ENCODE measurements around the gene RPS27.

The RPS27 gene

DNA sequence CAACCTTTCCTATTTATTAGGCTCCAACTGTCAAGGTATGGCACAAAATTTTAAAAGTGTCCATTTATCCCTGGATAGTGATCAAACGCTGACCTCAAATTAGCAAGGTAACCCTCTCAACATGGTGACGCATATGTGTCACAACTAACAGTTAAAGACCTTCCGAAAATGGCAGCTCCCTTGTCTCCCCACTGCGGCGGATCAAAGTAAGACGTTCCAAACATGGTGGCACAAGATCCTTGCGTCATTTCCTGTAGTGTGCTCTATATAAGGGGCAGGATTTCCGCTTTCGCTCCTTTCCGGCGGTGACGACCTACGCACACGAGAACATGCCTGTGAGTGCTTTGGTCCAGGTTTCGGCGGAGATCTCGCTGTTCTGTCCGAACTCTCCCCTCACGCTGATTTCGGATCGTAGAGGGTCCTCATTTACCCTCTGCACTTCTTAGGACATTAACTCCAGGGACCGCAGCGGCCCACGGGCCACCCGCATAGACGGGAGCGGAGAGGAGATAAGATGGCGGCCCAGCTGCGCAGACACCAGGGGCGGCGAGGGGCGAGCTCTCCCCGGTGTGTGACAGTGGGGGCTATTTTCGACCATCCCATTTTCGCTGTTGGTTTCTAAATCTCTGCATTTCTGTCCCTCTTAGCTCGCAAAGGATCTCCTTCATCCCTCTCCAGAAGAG is at the start of gene RPS27:
Gene RPS27 (plus strand): TSS at position 295 of the 683 bp plus-strand sequence. CDS start 35 bp downstream, at position 330.
- DNase-seq: peak; percentile 98

DNA sequence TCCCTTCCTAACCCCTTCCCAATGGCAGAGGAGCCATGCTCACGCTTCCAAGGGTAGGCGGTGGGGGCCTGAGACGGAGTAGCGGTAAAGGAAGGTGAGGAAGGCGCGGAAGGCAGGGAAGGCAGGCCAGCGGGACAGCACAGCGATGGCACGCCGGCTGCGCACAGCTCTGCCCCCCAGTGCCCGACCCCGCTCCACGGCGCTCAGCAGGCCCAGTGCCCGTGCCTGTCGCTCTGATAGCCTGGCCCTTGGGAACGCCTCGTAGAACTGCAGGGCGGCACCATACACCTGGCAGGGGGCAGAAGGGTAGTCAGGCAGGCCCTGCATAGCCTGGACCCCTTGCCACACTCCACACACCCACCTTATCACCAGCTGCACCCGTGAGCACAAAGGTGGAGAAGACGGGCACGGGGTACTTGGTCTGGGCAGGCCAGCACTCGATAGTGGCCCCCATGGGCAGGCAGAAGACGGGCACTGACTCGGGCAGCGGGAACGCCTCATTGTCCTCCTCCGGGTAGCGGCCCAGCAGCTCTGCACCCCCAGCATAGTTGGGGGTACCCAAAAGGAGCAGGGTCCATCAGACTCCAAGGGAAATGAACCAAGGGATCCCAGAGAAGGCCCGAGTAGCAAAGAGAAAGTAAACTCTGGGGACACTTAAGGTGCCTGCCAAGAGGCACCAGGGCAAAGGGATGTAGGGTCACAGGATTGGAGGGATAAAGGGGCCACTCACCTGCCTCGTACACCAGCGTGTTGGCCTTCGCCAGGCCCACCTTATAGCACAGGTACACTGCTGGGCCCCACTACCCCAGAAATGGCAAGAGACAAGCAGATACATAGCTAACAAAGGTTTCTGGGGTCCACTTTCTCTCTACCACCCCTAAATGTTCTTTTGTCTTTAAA is 48.5 kb upstream of the RPS27 start:
- DNase-seq: no peak

DNA sequence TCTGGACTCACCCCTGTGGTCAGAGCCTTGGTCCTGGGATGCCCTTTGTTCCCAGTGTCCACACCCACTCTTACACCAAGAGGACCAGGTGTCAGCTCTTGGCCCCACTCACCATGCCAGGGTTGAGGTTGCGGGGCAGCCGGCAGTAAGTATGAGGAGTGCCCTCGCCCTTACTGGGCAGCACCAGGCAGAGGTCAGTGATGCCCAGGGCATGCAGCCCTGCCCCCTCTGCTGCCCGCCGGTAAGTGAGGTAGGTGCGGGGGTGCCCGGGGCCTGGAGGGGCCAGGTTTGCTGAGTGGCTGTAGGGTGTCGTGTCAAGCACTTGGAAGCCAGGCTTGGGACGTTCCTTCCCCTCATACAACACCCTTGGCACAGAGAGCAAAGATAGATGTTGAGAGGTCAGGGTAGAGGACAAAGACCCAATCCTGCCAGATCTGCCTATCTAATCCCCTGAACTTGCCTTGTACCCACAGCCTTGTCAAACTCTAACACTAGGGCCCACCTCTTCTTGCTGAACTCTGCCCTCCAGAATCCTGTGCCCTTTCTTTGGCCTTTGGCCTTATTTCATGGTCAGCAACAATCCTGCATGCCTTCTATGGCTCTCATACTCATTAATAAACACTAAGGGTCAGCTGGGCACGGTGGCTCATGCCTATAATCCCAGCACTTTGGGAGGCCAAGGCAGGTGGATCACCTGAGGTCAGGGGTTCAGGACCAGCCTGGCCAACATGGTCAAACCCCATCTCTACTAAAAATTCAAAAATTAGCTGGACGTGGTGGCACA is 47.6 kb upstream of the RPS27 start:
- no peak for DNase-seq

DNA sequence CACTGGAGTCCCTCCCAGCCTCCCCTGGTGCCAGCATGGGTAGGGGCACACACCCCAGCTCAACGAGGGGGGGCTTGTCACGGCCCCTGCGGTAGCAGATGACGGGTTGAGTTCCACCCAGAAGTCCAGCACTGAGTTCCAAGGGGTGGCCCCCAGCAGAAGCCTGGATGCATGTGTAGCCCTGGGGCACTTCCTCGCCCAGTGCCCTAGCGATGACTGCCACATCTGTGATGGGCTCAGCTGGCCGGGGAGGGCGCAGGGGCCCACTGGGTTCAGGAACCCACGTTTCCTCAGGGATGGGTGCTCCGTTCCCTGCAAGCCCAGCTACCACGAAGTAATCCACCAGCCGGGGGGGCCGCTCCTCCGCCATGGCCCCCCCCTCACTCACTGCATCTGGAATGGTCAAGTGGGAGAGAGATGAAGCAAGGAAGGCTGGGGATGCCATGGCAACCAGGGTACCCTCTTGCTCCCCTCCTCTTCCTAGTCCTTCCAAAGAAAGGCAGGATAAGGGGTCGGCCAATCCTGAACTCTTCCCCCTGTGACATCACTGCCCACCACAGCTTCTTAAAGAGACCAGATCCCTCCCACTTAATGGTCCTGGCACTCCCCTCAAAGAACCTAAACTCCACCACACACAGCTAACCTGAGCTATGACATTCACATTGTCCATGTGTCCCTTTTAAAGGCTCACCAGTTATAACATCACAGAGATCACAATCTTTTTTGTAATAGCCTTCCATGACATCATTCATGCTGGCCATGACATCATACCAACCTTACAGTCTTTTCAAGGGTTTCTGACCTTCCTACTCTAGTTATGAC is 46.3 kb upstream of the RPS27 start:
- DNase-seq: no peak

DNA sequence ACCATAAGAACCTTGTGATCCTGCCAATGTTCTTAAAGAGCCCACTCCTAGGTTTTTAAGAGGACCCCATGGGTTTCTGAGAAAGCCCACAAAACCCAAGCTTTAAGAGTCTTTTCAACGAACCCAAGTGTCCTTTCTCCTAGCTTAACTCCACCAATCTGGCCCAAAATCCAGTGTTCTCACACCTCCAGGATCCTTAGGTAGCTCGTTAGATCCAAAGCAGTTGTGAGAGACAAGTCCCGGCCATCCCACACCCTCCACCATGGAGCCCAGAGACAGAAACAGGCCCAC is 45.8 kb upstream of the RPS27 start:
- no peak for DNase-seq

DNA sequence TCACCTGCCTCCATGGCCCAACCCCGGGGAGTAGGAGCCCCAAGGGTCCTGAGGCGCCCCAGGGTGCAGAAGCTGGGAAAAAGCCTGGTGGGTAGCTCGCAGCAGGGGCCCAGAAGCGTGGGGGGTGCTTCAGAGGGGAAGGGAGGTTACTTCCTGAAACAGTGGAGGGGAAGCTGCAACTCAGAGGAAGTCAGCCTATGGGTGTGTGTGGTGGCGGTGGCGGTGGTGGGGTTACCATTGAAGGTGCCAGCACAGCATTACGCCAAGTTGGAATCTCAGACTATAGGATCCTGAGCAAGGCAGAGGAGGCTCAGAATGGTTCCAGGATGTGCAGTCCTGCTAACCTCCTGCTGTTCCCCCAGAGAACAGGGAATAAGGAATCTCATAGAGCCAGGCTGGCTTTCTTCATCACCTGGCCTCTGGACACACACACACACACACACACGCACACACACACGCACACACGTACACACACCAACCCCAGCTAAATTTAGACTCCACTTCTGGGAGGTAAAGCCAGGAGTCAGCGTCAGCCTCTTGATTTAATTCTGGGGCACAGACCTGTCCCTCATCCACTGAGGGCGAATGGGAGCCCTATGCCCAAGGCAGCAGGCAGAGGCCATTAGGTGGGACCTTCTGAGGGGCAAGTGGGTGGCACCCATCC is 45.3 kb upstream of the RPS27 start:
- no peak for DNase-seq

DNA sequence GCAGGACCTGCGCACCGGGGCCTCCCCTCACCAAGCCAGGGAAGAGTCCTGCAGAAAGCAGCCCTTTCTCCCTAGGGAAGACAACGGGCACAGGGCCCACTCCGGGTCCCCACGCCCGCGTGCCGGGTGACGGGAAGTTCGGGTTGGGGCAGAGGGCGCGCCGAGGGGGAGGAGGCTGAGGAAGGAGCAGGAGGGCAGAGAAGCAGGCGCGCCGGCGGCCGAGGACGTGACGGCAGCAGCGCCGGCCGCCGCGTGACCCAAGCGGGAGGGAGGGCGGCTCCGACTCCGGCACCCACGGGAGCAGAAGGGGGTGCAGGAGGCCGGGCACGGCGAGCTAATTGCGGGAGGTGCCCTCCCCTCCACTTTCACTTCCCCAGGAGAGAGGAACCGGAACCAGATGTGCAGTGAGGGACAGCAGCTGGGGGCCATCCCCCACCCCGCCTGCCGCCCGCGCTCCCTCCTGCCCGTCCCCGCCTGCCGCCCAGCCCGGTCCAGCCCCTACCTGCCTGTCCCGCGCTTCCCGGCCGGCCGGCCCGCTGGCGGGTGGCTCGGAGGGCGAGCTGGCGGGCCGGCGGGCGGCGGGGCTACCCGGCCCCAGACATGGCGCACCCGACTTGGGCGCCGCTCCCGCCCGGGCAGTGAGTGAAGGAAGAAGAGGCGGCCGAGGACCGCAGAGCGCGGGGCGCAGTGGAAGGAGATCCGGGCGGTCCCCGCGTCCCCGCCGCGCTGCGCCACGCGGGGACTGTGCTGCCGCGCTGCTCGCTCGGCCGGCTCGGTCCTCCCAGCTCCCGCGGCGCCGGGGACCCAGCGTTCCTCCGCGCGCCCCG is 44.6 kb upstream of the RPS27 start:
- DNase-seq: peak; percentile 43

DNA sequence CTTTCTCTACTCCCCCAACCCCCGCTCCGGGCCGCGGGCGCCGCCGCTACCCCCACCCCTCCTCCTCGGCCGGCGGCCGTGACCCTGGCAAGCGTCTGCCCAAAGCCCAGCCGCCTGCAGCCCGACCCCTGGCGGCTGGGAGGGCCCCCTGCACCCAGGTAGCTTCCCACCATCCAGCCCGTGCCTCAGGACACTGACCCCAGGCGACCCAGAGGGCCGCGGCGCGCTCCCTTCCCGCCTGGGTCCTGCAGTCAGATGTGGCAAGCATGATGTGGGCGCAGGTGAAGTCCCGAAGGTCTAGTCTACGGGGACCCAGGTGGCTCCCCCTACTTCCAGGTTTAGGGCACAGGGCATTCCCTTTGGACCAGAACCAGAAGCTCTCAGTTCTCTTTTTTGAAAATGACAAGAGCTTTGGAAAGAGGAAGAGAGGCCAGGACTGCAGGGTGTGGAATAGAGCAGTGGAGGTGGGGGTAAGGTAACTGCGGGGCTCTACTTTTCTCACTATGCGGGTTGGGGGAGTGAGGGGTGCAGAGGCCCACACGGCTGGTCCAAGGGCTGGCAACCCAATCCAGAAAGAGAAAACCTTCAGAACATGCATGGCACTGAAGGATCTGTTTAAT is 43.8 kb upstream of the RPS27 start, which contains the start of gene DENND4B:
Gene DENND4B (minus strand): TSS at position 97 of the 620 bp plus-strand sequence. CDS start 2,344 bp downstream, outside the sequence.
- peak; percentile 60 for DNase-seq

DNA sequence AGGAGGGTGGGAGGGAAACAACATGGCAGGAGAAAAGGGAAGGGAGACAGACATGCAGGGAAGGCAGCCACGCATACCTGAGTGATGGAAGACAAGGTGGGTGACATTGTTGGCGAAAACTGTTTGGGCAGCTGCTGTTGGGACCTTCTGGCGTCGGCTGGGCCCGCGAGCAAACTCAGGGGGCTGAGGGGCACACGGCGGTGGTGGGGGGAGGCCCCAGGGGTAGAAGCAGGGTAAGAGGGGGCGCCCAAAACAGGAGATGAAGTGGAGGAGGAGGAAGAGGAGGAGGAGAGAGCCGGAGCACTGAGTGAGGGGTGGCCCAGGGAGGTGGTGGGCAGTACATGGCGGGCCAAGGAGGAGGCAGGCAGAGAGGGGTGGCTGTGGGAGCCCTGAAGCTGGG is 39.4 kb upstream of the RPS27 start:
- DNase-seq: no peak

DNA sequence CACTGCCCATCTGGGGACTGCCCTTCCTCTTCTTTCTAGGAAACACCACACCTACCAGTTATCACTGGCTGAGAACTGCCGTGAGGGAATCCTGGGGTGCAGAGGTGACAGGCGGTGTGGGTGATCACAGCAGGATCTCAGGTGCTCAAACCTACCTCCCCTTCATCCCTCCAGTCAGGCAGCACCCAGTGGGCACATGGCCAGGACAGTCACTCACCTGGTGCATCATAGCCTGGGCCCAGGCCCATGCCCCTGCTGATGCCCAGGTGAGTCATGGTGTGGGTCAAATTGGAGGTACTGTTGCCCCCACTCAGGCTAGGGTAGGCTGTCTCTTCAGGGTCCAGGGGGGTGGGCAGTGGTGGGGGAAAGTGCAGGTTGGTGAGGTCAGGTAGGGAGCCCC is 38.8 kb upstream of the RPS27 start:
- no peak for DNase-seq

DNA sequence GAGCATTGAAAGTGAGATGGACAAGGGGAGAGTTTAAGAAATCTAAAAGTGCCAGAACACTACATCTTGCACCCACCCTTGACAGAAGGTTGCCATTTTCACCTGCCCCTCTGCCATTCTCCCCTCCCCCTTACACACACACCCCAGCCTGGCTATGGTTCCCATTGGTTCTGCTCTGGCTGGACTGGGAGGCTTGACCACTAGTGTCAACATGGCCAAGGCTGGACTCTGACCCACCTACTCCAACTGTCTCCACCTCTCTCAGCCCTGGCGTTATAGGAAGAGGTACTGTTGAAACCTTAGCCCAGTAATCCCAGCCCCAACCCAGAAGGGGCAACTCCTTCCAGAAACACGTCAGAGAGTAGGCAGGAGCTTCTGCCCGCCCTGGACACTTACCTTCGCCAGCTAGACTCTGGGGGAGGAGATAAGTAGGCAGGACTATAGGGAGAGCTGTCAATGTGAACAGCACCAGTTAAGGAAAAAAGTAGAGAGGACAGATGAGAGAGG is 36.6 kb upstream of the RPS27 start:
- no peak for DNase-seq

DNA sequence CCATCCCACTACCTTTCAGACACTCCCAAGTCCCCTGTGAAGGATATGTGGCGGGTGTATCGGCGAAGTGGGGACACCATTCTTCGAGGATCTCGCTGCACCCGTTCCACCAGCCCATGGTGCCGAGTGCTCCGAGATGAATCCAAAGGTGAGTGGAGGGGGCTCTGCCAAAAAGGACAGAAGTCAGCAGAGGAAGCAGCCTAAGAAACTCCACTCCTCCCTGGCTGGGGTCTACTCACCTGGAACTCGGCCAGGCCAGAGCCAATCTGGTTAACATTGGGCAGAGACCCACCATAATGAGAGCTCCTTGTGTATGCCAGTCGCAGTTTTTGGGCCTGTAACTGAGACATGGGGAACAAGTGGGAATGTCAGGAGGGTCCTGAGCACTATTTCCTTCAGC is 35.7 kb upstream of the RPS27 start:
- no peak for DNase-seq

DNA sequence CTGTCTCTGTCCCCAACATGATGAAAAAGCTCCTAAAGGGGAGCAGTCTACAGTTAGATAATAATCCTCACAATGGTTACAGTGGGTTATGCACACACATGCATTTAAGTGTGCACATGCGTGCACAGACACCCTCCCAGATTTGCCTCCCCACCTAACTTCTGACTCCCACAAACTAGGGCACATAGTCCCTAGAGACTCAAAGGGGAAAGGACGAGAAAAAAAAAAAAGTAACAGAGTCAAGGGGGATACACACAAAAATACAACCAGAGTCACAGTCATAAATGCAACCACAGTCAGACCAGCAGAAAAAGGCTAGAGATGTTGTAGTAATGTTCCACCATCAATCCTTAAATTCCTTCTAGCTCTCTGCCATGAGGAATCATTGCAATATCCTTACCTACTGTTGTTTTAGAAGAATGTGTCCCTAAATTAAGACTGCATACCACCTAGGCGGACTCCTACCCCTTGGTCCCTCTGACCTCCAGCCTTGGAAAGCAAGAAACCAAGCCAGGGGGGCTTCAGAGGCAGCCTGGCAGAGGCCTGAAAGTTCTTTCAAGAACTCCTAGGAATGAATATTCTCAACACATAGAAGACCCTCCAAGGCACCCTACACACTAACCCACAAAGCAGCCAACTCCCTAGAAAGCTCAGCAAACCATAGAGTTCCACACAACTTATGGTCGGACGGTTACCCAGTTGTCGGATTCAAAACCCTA is 33.4 kb upstream of the RPS27 start:
- no peak for DNase-seq

DNA sequence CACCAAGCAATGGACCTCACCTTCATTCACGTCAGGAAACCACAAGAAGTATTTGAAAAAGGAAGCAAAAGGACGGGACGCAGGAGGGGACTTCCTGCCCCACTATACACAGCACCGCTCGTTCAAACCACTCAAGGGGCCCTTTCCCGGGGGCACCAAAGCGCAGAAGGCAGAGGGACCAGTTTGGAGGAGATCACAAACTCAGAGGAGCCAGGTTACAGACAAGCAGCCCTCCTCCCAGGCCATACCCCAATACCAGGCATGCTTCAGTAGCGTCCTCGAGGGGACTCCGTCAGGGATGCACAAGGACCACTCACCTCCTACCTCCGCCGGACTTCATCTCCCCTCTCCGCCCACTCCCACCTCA is 32.8 kb upstream of the RPS27 start:
- DNase-seq: no peak

DNA sequence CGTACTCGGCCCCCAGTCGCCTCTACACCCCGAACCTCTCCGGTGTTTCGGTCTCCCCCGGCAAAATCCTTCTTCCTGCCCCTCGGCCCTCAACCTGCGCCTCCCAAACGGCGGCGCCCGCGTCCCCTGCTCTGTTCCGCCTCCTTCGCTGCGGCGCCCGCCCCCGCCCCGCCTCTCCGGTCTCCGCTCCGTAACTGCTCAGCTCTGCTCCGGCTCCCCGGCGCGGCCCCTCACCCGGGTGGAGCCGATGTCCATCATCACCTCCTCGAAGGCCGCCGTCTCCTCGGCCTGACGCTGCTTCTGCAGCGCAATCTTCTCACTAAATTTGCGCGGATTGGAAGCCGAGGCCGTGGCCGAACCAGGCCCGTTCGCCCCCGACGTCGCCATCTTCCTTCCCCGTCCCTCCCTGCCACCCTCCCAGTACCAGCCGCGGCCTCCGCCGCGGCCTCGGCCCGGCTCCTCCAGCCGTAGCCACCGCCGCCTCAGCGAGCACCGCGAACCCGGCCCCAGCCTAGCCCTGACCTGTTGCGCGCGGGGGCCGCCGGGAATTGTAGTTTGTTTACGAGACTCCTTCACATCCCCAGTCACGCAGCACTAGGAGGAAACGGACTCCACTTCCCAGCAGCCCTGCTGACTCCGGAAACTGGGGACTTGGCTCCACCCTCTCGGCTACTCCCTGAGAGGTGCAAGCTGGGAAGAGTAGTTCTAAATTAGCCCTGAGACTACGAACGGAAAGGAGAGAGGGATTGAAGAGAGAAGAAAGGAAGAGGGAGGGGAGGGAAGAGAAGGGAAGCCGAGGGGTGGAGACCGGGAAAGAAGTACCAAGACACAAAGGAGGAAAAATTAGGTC is 32.2 kb upstream of the RPS27 start, which contains the start of gene CRTC2:
Gene CRTC2 (minus strand): TSS at position 502 of the 850 bp plus-strand sequence. CDS start 115 bp downstream, at position 387.
- DNase-seq: peak; percentile 97

DNA sequence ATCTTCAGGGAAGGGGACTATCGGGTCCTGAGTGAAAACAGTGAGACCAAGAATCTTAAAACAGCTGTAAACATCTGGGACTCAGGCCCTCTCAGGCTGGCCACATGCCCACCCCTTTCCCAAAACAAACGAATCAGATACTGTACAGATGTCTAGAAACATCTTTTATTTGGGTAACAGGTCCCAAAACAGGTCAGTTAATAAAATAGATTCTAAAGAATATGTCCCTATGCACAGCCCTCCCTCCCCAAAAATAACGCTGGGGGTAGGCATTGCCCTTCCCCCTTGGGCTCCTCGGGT is 31.7 kb upstream of the RPS27 start:
- DNase-seq: no peak

DNA sequence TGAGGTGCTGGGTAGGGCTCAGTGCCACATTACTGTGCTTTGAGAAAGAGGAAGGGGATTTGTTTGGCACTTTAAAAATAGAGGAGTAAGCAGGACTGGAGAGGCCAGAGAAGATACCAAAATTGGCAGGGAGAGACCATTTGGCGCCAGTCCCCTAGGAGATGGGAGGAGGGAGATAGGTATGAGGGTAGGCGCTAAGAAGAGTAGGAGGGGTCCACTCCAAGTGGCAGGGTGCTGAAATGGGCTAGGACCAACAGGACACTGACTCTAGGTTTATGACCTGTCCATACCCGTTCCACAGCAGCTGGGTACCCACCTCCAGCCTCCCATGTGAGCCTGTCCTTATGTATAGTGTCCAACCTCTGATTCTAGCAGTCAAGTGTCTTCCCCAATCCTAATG is 31.1 kb upstream of the RPS27 start:
- DNase-seq: no peak

DNA sequence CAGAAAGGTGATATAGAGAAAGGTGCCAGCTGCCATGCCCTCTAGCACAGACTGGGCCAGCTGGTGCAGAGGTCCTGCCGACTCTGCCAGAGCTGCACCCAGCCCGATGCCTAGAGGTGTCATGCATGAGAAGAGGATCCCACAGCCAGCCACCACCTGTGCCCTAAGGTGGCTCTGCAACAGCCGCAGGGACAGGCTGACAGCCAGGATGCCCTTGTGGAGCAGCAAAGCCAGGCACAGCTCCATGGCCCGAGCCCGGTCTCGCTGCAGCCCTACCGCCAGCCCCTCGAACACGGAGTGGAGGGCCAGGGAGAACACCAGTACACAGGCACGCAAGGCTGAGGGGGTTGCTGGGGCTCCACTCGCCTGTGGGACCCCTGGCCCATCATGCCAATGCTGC is 30.4 kb upstream of the RPS27 start:
- no peak for DNase-seq

DNA sequence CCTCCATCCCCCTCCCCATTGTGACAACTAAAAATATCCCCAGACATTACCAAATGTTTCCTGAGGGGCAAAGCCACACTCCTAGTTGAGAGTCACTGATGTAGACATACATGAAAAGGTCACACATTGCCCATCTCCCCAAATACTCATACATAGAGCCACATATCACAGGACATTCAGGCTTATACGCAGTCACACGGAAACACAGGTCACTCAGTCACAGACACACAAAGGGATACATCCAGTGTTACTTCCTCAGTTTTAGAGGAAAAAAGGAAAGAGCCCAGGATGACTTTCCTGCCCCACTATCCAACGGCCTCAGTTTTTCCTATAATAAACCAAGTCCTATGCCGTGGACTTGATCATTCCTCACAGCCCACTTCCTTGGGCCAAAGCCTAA is 29.1 kb upstream of the RPS27 start:
- no peak for DNase-seq

Measured in NCI-H2029 (cell line).